Left ventricle myocardium superior (tissue), 1 donor: ENCODE results near the gene STARD13. TPM values are rescaled to one million over a fixed set of nuclear protein-coding genes. Genes with fewer than 3 reads are reported as not detected.

Experiments
- ATAC-seq: fragments of 200-7000 bp; cut with Tn5 transposase; one replicate; pipeline ENCODE4 v1.9.1; 2020; ENCODE audit warnings: mild to moderate bottlenecking, moderate library complexity
- DNase-seq: peaks from one replicate; pipeline ENCODE4 v3.0.0-alpha.2; 2020
- intact Hi-C: fragments of 100-400 bp; cut with micrococcal nuclease; formaldehyde crosslinking; loops from one replicate; pipeline ENCODE4 v1.11.0; 2022
- total RNA-seq: library from RNA; stranded (reverse); fragmentation: NEBNext Ultra II Directional; extraction: Animal tissue kit (Norgen Biotek cat#: 25700); gene quantifications from one replicate; pipeline ENCODE4 v1.2.1, GENCODE V29; 2021
- donor health status: DM: no; HTN: yes; CAD: no; lungs with severe emphysema.

The STARD13 gene
- total RNA-seq, 1 donor from 2014 or later = 41.1 TPM

GRCh38 chr13:33137721-33138120 lies 147.8 kb downstream of the STARD13 start:
- DNase-seq = no peak
- ATAC-seq = no peak
- intact Hi-C loops = no loop called here

- DNase-seq = no peak
- ATAC-seq = no peak
- intact Hi-C loops = no loop called here
Measured at GRCh38 chr13:33135097-33135496, 150.5 kb downstream of the STARD13 start.

- no peak for ATAC-seq
Measured at GRCh38 chr13:33134213-33134612, 151.3 kb downstream of the STARD13 start.

GRCh38 chr13:33132644-33133440 lies 152.7 kb downstream of the STARD13 start:
- ATAC-seq = no peak
- DNase-seq = no peak
- intact Hi-C loops = no loop called here

More at GRCh38 chr13:33134213-33134612, 151.3 kb downstream of the STARD13 start:
- DNase-seq = no peak
- intact Hi-C loops = no loop called here

GRCh38 chr13:33129886-33130285 lies 155.7 kb downstream of the STARD13 start:
- intact Hi-C loops = no loop called here
- no peak for DNase-seq
- ATAC-seq = no peak

GRCh38 chr13:33129094-33129832 lies 156.3 kb downstream of the STARD13 start:
- ATAC-seq = peak; percentile 72
- DNase-seq = peak; percentile 81
- intact Hi-C loops = no loop called here

GRCh38 chr13:33128134-33128533 lies 157.4 kb downstream of the STARD13 start:
- intact Hi-C loops = no loop called here
- ATAC-seq (no peak), DNase-seq (no peak)

- intact Hi-C loops = no loop called here
- peak; percentile 61 for DNase-seq
- ATAC-seq = peak; percentile 22
Measured at GRCh38 chr13:33127009-33127551, 158.5 kb downstream of the STARD13 start.

GRCh38 chr13:33125821-33126570 lies 159.6 kb downstream of the STARD13 start:
- intact Hi-C loops = no loop called here
- ATAC-seq (peak; percentile 87), DNase-seq (peak; percentile 72)

- peak; percentile 35 for ATAC-seq
- intact Hi-C loops = no loop called here
- DNase-seq = peak; percentile 56
Measured at GRCh38 chr13:33123066-33123859, 162.3 kb downstream of the STARD13 start.

GRCh38 chr13:33119856-33120543 lies 165.6 kb downstream of the STARD13 start:
- DNase-seq = no peak
- intact Hi-C loops = no loop called here
- no peak for ATAC-seq

GRCh38 chr13:33119022-33119781 lies 166.4 kb downstream of the STARD13 start:
- ATAC-seq (no peak), DNase-seq (no peak)
- intact Hi-C loops = no loop called here

- DNase-seq = no peak
- no peak for ATAC-seq
- intact Hi-C loops = no loop called here
Measured at GRCh38 chr13:33116321-33117010, 169.1 kb downstream of the STARD13 start.

GRCh38 chr13:33115274-33115673 lies 170.3 kb downstream of the STARD13 start:
- DNase-seq = no peak
- no peak for ATAC-seq
- intact Hi-C loops = no loop called here

- intact Hi-C loops = no loop called here
- DNase-seq (no peak), ATAC-seq (no peak)
Measured at GRCh38 chr13:33114146-33114545, 171.4 kb downstream of the STARD13 start.

- intact Hi-C loops = no loop called here
- peak; percentile 35 for DNase-seq
Measured at GRCh38 chr13:33112766-33113165, 172.8 kb downstream of the STARD13 start.

More at GRCh38 chr13:33112766-33113165, 172.8 kb downstream of the STARD13 start:
- ATAC-seq = no peak
